GM12878 (cell line): ENCODE results near the gene SLC7A1. TPM values are rescaled to one million over a fixed set of nuclear protein-coding genes. Genes with fewer than 3 reads are reported as not detected.

Source experiments
- ATAC-seq: fragments of 200-7000 bp; cut with Tn5 transposase; 3 replicates; pipeline ENCODE4 v1.9.1; 2020; ENCODE audit warnings: mild to moderate bottlenecking, moderate library complexity
- BruUV-seq: library from RNA; stranded (reverse); fragments of 400-500 nt; replicated peaks from 2 replicates; lab custom pipeline; 2021; lab: Mats Ljungman, UMichigan
- CTCF ChIA-PET: fragments of 300-600 bp; sonication (Branson Sonifier 250); formaldehyde crosslinking; extraction: SDS; loops from one replicate; lab custom pipeline; 2021; ENCODE audit warnings: inconsistent platforms; lab: Yijun Ruan, JAX
- POLR2A ChIA-PET: fragments of 350-600 bp; formaldehyde crosslinking; extraction: SDS; loops from one replicate; lab custom pipeline; 2021; ENCODE audit warnings: inconsistent platforms; lab: Charles Lee
- RAD21 ChIA-PET: fragments of 300-600 bp; sonication (Branson Sonifier 250); formaldehyde crosslinking; loops from one replicate; lab custom pipeline; 2023; ENCODE audit warnings: antibody characterized with exemption; ENCODE audit not compliant: unreplicated experiment; lab: Charles Lee
- SMC1A ChIA-PET: fragments of 300-600 bp; sonication (Branson Sonifier 250); formaldehyde crosslinking; loops from one replicate; lab custom pipeline; 2023; ENCODE audit not compliant: unreplicated experiment, uncharacterized antibody; lab: Charles Lee
- DNase-seq: peaks from one replicate; pipeline ENCODE4 v3.0.0-alpha.2; 2011; ENCODE audit warnings: low read depth, low spot score
- FAIRE-seq: peaks from 3 replicates; lab custom pipeline; 2011; peaks lifted over from hg19 to GRCh38; lab: Jason Lieb, UNC
- H2AFZ ChIP-seq: 2 replicates; pipeline ENCODE4 v1.6.0; 2011; ENCODE audit warnings: low read depth, low read length, control low read depth; ENCODE audit not compliant: control insufficient read depth
- H3K27ac ChIP-seq: 2 replicates; pipeline ENCODE4 v1.5.1; 2011; ENCODE audit warnings: control low read depth; ENCODE audit not compliant: control insufficient read depth, insufficient read depth
- H3K27me3 ChIP-seq, 2 experiments: replicated peaks in 1 of 2; 2 replicates each; pipeline versions ENCODE4 v1.6.0 to v1.6.1; 2011; ENCODE audit warnings: low read length in 1 of 2; ENCODE audit not compliant: control insufficient read depth in 2 of 2, insufficient read depth in 2 of 2
- H3K36me3 ChIP-seq, 2 experiments: 2 replicates each; pipeline ENCODE4 v1.5.1; 2011; ENCODE audit warnings: low read length in 1 of 2; ENCODE audit not compliant: control insufficient read depth in 2 of 2, insufficient read depth in 2 of 2
- H3K4me1 ChIP-seq: 2 replicates; pipeline ENCODE4 v1.6.1; 2011; ENCODE audit warnings: mild to moderate bottlenecking, low read length, moderate library complexity, mixed read lengths; ENCODE audit not compliant: control insufficient read depth, insufficient read depth
- H3K4me2 ChIP-seq: 2 replicates; pipeline ENCODE4 v1.6.0; 2011; ENCODE audit warnings: control low read depth; ENCODE audit not compliant: control insufficient read depth, insufficient read depth
- H3K4me3 ChIP-seq: fragments of 200-600 bp; sonication (generic); 2 replicates; pipeline ENCODE4 v1.5.1; 2016
- H3K79me2 ChIP-seq: 2 replicates; pipeline ENCODE4 v1.6.0; 2011; ENCODE audit warnings: low read length; ENCODE audit not compliant: control insufficient read depth, insufficient read depth
- H3K9ac ChIP-seq: 2 replicates; pipeline ENCODE4 v1.8.0; 2011; ENCODE audit warnings: low read length, control low read depth, mixed read lengths; ENCODE audit not compliant: control insufficient read depth, insufficient read depth
- H3K9me3 ChIP-seq: replicated peaks from 3 replicates; pipeline ENCODE4 v1.5.1; 2011; ENCODE audit warnings: mild to moderate bottlenecking, low read length; ENCODE audit not compliant: control insufficient read depth, insufficient read depth
- H4K20me1 ChIP-seq: 2 replicates; pipeline ENCODE4 v1.6.0; 2011; ENCODE audit not compliant: control insufficient read depth, insufficient read depth
- CREB1 ChIP-seq: IDR thresholded peaks from 2 replicates; pipeline ENCODE4 v1.6.1; 2012; ENCODE audit warnings: low read depth, mild to moderate bottlenecking, inconsistent platforms
- EZH2 ChIP-seq: IDR thresholded peaks from 2 replicates; pipeline ENCODE4 v1.6.1; 2012; ENCODE audit warnings: low read depth, mild to moderate bottlenecking, control low read depth, inconsistent platforms, low read length, borderline replicate concordance; ENCODE audit not compliant: control insufficient read depth
- FOXK2 ChIP-seq: fragments of 450-650 bp; IDR thresholded peaks from 2 replicates; pipeline ENCODE4 v1.6.1; 2017; ENCODE audit warnings: mild to moderate bottlenecking, moderate library complexity
- HDGF ChIP-seq: fragments of 450-650 bp; IDR thresholded peaks from 2 replicates; pipeline ENCODE4 v1.6.1; 2016; ENCODE audit warnings: antibody characterized with exemption
- MTA2 ChIP-seq: fragments of 450-650 bp; IDR thresholded peaks from 2 replicates; pipeline ENCODE4 v1.6.1; 2016; ENCODE audit warnings: low read depth, mild to moderate bottlenecking, moderate library complexity
- POLR2AphosphoS5 ChIP-seq: IDR thresholded peaks from 2 replicates; pipeline ENCODE4 v1.6.1; 2011; ENCODE audit warnings: mild to moderate bottlenecking, low read length, inconsistent platforms
- RCOR1 ChIP-seq: conservative IDR thresholded peaks from 2 replicates; pipeline ENCODE4 v1.6.1; 2012; ENCODE audit warnings: low read depth, low read length, improper control_type of control experiment
- SUZ12 ChIP-seq: fragments of 200-600 bp; sonication (generic); IDR thresholded peaks from one replicate; pipeline ENCODE4 v1.6.1; 2018; ENCODE audit warnings: antibody characterized with exemption, mild to moderate bottlenecking; ENCODE audit not compliant: unreplicated experiment
- ZNF217 ChIP-seq: fragments of 450-650 bp; IDR thresholded peaks from 2 replicates; pipeline ENCODE4 v1.6.1; 2017; ENCODE audit warnings: antibody characterized with exemption, mild to moderate bottlenecking
- WGBS: methylation state at CpG from one replicate; pipeline ENCODE4 v1.1.6; 2016; ENCODE audit warnings: low lambda C conversion rate; ENCODE audit not compliant: insufficient replicate concordance, insufficient coverage; ENCODE audit errors: missing lambda C conversion rate; 5-methylcytosine and 5-hydroxymethylcytosine counted together
- in situ Hi-C: fragments of 300-500 bp; cut with MboI; formaldehyde crosslinking; loops from 9 replicates; pipeline ENCODE4 v1.14.3; 2018; ENCODE audit warnings: mixed read lengths
- intact Hi-C: fragments of 100-400 bp; cut with micrococcal nuclease; formaldehyde crosslinking; loops from one replicate; pipeline ENCODE4 v1.14.2; 2022; ENCODE audit not compliant: unreplicated experiment
- polyA plus RNA-seq, 11 experiments: library from polyadenylated mRNA; depleted of rRNA in 4 of 11; unstranded in 6 of 11; stranded (reverse) in 5 of 11; fragments of >200 nt; fragmentation: Nextera tagmentation in 4 of 11; fragmentation: Illumina TruSeq in 1 of 11; extraction: Ambion mirVana in 4 of 11; extraction: Trizol in 1 of 11; gene quantifications; 1 replicate in 1 of 11; 2 replicates in 10 of 11; pipeline versions ENCODE4 v1.2.1 to v1.2.3, GENCODE V29; 2011 to 2016; ENCODE audit warnings: inconsistent platforms in 2 of 11, missing spikeins in 2 of 11, low read depth in 1 of 11
- total RNA-seq, 4 experiments: library from RNA; depleted of rRNA in 3 of 4; stranded (reverse); fragments of >200 nt in 3 of 4; fragmentation: Illumina TruSeq in 1 of 4; extraction: Trizol in 1 of 4; gene quantifications; 2 replicates each; pipeline versions ENCODE4 v1.2.1 to v1.2.3, GENCODE V29; 2013 to 2021
- TF ChIP-seq, protein P1 (sequence below): IDR thresholded peaks from 2 replicates; pipeline ENCODE4 v1.6.1; 2012; ENCODE audit warnings: improper control_type of control experiment, low read depth, low read length; ENCODE audit not compliant: insufficient replicate concordance
- TF ChIP-seq, protein P2 (sequence below): fragments of 450-650 bp; IDR thresholded peaks from 2 replicates; pipeline ENCODE4 v1.6.1; 2017; ENCODE audit warnings: mild to moderate bottlenecking, low read depth, inconsistent platforms; ENCODE audit not compliant: poor library complexity, severe bottlenecking
- TF ChIP-seq, protein P3 (sequence below): fragments of 450-650 bp; IDR thresholded peaks from 2 replicates; pipeline ENCODE4 v1.6.1; 2016; ENCODE audit warnings: mild to moderate bottlenecking, moderate library complexity, borderline replicate concordance

The SLC7A1 gene
- total and polyA plus RNA-seq, 10 of the 15 experiments (the other 5 are each of a cell fraction or from before 2014, with no cell fraction given), result 6.4 to 91.7 (median 23.4) TPM

DNA sequence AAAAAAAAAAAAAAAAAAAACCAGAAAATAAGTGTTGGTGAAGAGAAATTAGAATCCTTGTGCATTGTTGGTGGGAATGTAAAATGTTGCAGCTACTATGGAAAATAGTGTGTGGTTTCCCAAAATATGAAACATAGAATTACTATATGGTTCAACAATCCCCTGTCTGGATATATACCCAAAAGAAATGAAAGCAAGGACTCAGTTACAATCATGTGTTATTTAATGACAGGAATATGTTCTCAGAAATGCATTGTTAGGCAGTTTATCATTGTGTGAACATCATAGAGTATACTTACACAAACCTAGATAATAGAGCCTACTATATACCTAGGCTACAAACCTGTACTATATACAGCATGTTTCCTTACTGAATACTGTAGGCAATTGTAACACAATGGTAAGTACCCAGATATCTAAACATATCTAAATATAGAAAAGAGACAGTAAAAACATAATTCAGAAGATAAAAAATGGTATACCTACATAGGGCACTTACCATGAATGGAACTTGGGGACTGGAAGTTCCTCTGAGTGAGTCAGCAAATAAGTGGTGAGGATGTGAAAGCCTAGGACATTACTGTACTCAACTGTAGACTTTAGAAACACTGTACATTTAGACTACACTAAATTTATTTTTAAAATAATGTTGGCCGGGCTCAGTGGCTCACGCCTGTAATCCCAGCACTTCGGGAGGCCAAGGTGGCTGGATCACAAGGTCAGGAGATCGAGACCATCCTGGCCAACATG lies 25.7 kb upstream of the SLC7A1 start:
- FAIRE-seq (no peak), ATAC-seq (no peak), DNase-seq (no peak)
- intact Hi-C loops (no loop called here), in situ Hi-C loops (no loop called here)
- H3K79me2 ChIP-seq, result no peaks in the 10 kb centered on the region
- H3K9ac ChIP-seq, result no peak overlapping the region
- no peak overlapping the region for H3K4me2 ChIP-seq
- H3K4me1 ChIP-seq, result no peaks in the 10 kb centered on the region
- no peak overlapping the region for H2AFZ ChIP-seq
- ChIA-PET RAD21 (no interaction called here), POLR2A (no interaction called here), SMC1A (no interaction called here), CTCF (interaction anchor here (0.5 kb wide), 1 partner anchor 70 kb away, joined by 3 read pairs; no protein-coding TSS in a partner anchor)
- H3K9me3 ChIP-seq, result no peaks in the 10 kb centered on the region; the same call in 2 of the 3 replicates
- no peaks in the 10 kb centered on the region for H3K27me3 ChIP-seq
- no peaks in the 10 kb centered on the region for H4K20me1 ChIP-seq
- H3K4me3 ChIP-seq, result no peak overlapping the region
- 19% methylated on average over 4 of the region's 4 CpGs for WGBS
- H3K36me3 ChIP-seq, result no peaks in the 10 kb centered on the region
- BruUV-seq, result no TSS peak
- H3K27ac ChIP-seq, result no peak overlapping the region
- TF ChIP-seq RCOR1 (no peak), CREB1 (no peak), EZH2 (no peak), POLR2AphosphoS5 (no peak), ZNF217 (no peak), SUZ12 (no peak), FOXK2 (no peak), MTA2 (no peak), HDGF (no peak)
- TF ChIP-seq, protein P1, sequence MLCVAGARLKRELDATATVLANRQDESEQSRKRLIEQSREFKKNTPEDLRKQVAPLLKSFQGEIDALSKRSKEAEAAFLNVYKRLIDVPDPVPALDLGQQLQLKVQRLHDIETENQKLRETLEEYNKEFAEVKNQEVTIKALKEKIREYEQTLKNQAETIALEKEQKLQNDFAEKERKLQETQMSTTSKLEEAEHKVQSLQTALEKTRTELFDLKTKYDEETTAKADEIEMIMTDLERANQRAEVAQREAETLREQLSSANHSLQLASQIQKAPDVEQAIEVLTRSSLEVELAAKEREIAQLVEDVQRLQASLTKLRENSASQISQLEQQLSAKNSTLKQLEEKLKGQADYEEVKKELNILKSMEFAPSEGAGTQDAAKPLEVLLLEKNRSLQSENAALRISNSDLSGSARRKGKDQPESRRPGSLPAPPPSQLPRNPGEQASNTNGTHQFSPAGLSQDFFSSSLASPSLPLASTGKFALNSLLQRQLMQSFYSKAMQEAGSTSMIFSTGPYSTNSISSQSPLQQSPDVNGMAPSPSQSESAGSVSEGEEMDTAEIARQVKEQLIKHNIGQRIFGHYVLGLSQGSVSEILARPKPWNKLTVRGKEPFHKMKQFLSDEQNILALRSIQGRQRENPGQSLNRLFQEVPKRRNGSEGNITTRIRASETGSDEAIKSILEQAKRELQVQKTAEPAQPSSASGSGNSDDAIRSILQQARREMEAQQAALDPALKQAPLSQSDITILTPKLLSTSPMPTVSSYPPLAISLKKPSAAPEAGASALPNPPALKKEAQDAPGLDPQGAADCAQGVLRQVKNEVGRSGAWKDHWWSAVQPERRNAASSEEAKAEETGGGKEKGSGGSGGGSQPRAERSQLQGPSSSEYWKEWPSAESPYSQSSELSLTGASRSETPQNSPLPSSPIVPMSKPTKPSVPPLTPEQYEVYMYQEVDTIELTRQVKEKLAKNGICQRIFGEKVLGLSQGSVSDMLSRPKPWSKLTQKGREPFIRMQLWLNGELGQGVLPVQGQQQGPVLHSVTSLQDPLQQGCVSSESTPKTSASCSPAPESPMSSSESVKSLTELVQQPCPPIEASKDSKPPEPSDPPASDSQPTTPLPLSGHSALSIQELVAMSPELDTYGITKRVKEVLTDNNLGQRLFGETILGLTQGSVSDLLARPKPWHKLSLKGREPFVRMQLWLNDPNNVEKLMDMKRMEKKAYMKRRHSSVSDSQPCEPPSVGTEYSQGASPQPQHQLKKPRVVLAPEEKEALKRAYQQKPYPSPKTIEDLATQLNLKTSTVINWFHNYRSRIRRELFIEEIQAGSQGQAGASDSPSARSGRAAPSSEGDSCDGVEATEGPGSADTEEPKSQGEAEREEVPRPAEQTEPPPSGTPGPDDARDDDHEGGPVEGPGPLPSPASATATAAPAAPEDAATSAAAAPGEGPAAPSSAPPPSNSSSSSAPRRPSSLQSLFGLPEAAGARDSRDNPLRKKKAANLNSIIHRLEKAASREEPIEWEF, result no peak
- TF ChIP-seq, protein P2, sequence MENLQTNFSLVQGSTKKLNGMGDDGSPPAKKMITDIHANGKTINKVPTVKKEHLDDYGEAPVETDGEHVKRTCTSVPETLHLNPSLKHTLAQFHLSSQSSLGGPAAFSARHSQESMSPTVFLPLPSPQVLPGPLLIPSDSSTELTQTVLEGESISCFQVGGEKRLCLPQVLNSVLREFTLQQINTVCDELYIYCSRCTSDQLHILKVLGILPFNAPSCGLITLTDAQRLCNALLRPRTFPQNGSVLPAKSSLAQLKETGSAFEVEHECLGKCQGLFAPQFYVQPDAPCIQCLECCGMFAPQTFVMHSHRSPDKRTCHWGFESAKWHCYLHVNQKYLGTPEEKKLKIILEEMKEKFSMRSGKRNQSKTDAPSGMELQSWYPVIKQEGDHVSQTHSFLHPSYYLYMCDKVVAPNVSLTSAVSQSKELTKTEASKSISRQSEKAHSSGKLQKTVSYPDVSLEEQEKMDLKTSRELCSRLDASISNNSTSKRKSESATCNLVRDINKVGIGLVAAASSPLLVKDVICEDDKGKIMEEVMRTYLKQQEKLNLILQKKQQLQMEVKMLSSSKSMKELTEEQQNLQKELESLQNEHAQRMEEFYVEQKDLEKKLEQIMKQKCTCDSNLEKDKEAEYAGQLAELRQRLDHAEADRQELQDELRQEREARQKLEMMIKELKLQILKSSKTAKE, result no peak
- TF ChIP-seq, protein P3, sequence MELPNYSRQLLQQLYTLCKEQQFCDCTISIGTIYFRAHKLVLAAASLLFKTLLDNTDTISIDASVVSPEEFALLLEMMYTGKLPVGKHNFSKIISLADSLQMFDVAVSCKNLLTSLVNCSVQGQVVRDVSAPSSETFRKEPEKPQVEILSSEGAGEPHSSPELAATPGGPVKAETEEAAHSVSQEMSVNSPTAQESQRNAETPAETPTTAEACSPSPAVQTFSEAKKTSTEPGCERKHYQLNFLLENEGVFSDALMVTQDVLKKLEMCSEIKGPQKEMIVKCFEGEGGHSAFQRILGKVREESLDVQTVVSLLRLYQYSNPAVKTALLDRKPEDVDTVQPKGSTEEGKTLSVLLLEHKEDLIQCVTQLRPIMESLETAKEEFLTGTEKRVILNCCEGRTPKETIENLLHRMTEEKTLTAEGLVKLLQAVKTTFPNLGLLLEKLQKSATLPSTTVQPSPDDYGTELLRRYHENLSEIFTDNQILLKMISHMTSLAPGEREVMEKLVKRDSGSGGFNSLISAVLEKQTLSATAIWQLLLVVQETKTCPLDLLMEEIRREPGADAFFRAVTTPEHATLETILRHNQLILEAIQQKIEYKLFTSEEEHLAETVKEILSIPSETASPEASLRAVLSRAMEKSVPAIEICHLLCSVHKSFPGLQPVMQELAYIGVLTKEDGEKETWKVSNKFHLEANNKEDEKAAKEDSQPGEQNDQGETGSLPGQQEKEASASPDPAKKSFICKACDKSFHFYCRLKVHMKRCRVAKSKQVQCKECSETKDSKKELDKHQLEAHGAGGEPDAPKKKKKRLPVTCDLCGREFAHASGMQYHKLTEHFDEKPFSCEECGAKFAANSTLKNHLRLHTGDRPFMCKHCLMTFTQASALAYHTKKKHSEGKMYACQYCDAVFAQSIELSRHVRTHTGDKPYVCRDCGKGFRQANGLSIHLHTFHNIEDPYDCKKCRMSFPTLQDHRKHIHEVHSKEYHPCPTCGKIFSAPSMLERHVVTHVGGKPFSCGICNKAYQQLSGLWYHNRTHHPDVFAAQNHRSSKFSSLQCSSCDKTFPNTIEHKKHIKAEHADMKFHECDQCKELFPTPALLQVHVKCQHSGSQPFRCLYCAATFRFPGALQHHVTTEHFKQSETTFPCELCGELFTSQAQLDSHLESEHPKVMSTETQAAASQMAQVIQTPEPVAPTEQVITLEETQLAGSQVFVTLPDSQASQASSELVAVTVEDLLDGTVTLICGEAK, result no peak
